HEK293 (cell line): Measurements from ENCODE around the gene ADAMTS9.

ENCODE experiments used
- OSR2 ChIP-seq: fragments of 450-650 bp; formaldehyde crosslinking; IDR thresholded peaks from 2 replicates; pipeline ENCODE4 v1.5.1; 2016; ENCODE audit warnings: missing biosample characterization, missing genetic modification characterization
- YY1 ChIP-seq: fragments of 450-650 bp; formaldehyde crosslinking; IDR thresholded peaks from 2 replicates; pipeline ENCODE4 v1.5.1; 2018; ENCODE audit warnings: missing biosample characterization, missing genetic modification characterization
- ZNF311 ChIP-seq: fragments of 450-650 bp; formaldehyde crosslinking; IDR thresholded peaks from 2 replicates; pipeline ENCODE4 v1.5.1; 2017; ENCODE audit warnings: missing biosample characterization, missing genetic modification characterization, borderline replicate concordance
- ZNF510 ChIP-seq: fragments of 450-650 bp; formaldehyde crosslinking; IDR thresholded peaks from 2 replicates; pipeline ENCODE4 v1.5.1; 2018; ENCODE audit warnings: mild to moderate bottlenecking, missing genetic modification characterization, missing biosample characterization; ENCODE audit not compliant: insufficient replicate concordance
- TF ChIP-seq, protein P1 (sequence below): fragments of 450-650 bp; formaldehyde crosslinking; IDR thresholded peaks from 2 replicates; pipeline ENCODE4 v1.5.1; 2016; ENCODE audit warnings: missing biosample characterization, missing genetic modification characterization
- TF ChIP-seq, protein P2 (sequence below): fragments of 450-650 bp; IDR thresholded peaks from 2 replicates; pipeline ENCODE4 v1.5.1; 2018; ENCODE audit warnings: missing biosample characterization, missing genetic modification characterization
- TF ChIP-seq, protein P3 (sequence below): fragments of 450-650 bp; formaldehyde crosslinking; IDR thresholded peaks from 2 replicates; pipeline ENCODE4 v1.5.1; 2016; ENCODE audit warnings: missing biosample characterization, missing genetic modification characterization

DNA sequence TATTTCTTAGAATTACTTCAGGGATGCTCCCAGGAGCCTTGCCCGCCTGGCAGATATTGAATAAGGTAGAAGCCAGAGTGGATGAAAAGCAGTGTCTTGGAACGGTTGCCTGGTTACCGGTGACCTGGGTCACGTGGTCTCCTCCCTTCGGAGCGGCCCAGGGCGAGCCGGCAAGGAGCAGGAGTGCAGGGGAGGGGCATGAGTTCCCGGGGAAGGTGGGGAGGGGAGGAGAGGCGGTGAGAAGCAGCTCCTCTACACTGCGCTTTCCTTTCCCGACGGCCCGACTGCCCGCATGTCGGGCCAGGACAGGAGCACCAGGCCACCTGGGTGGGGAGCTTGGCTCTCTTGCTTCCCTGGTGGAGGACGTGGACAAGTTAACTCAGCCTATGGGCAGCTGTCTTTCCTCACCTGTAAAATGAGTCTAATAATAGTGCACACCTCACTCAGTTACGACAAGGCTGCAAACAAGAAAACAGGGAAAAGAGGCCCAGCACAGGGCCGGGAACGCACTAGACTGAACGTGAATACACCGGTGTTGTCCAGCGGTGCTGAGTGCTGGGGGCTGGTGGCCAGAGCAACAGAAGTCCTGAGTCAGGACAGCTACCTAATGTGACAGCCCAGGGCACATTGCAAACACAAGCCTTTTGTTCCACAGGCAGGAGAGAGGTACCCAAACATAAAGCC, 198.3 kb downstream of the ADAMTS9 start:
- no peak for TF ChIP-seq OSR2
- TF ChIP-seq, protein P1, sequence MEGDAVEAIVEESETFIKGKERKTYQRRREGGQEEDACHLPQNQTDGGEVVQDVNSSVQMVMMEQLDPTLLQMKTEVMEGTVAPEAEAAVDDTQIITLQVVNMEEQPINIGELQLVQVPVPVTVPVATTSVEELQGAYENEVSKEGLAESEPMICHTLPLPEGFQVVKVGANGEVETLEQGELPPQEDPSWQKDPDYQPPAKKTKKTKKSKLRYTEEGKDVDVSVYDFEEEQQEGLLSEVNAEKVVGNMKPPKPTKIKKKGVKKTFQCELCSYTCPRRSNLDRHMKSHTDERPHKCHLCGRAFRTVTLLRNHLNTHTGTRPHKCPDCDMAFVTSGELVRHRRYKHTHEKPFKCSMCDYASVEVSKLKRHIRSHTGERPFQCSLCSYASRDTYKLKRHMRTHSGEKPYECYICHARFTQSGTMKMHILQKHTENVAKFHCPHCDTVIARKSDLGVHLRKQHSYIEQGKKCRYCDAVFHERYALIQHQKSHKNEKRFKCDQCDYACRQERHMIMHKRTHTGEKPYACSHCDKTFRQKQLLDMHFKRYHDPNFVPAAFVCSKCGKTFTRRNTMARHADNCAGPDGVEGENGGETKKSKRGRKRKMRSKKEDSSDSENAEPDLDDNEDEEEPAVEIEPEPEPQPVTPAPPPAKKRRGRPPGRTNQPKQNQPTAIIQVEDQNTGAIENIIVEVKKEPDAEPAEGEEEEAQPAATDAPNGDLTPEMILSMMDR: no peak
- TF ChIP-seq, protein P2, sequence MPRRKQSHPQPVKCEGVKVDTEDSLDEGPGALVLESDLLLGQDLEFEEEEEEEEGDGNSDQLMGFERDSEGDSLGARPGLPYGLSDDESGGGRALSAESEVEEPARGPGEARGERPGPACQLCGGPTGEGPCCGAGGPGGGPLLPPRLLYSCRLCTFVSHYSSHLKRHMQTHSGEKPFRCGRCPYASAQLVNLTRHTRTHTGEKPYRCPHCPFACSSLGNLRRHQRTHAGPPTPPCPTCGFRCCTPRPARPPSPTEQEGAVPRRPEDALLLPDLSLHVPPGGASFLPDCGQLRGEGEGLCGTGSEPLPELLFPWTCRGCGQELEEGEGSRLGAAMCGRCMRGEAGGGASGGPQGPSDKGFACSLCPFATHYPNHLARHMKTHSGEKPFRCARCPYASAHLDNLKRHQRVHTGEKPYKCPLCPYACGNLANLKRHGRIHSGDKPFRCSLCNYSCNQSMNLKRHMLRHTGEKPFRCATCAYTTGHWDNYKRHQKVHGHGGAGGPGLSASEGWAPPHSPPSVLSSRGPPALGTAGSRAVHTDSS (tag by site-specific recombination): no peak
- TF ChIP-seq, protein P3, sequence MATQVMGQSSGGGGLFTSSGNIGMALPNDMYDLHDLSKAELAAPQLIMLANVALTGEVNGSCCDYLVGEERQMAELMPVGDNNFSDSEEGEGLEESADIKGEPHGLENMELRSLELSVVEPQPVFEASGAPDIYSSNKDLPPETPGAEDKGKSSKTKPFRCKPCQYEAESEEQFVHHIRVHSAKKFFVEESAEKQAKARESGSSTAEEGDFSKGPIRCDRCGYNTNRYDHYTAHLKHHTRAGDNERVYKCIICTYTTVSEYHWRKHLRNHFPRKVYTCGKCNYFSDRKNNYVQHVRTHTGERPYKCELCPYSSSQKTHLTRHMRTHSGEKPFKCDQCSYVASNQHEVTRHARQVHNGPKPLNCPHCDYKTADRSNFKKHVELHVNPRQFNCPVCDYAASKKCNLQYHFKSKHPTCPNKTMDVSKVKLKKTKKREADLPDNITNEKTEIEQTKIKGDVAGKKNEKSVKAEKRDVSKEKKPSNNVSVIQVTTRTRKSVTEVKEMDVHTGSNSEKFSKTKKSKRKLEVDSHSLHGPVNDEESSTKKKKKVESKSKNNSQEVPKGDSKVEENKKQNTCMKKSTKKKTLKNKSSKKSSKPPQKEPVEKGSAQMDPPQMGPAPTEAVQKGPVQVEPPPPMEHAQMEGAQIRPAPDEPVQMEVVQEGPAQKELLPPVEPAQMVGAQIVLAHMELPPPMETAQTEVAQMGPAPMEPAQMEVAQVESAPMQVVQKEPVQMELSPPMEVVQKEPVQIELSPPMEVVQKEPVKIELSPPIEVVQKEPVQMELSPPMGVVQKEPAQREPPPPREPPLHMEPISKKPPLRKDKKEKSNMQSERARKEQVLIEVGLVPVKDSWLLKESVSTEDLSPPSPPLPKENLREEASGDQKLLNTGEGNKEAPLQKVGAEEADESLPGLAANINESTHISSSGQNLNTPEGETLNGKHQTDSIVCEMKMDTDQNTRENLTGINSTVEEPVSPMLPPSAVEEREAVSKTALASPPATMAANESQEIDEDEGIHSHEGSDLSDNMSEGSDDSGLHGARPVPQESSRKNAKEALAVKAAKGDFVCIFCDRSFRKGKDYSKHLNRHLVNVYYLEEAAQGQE (tag by site-specific recombination): no peak
- no peak for TF ChIP-seq YY1
- TF ChIP-seq ZNF311: no peak
- TF ChIP-seq ZNF510: no peak
